Osteoblast (primary cell): Measurements from ENCODE around the gene SERP1. TPM values are rescaled to one million over a fixed set of nuclear protein-coding genes. Genes with fewer than 3 reads are reported as not detected.

ENCODE experiments used
- DNase-seq: peaks from one replicate; pipeline ENCODE4 v3.0.0; 2011; ENCODE audit warnings: low spot score, mixed read lengths; ENCODE audit not compliant: insufficient read length; ENCODE audit errors: missing footprints
- H2AFZ ChIP-seq: 2 replicates; pipeline ENCODE4 v1.6.0; 2011; ENCODE audit warnings: mild to moderate bottlenecking, low read length
- H3K27ac ChIP-seq: 2 replicates; pipeline ENCODE4 v1.5.1; 2011; ENCODE audit warnings: mild to moderate bottlenecking, low read depth, low read length, moderate library complexity
- H3K27me3 ChIP-seq: 2 replicates; pipeline ENCODE4 v1.6.0; 2012; ENCODE audit warnings: mild to moderate bottlenecking, control low read depth, inconsistent platforms, low read length, moderate library complexity; ENCODE audit not compliant: insufficient read depth
- H3K36me3 ChIP-seq: 2 replicates; pipeline ENCODE4 v1.5.1; 2011; ENCODE audit warnings: mild to moderate bottlenecking, low read length, control low read depth, moderate library complexity; ENCODE audit not compliant: insufficient read depth
- H3K4me1 ChIP-seq: 2 replicates; pipeline ENCODE4 v1.5.1; 2011; ENCODE audit warnings: mild to moderate bottlenecking, low read length, control low read depth, moderate library complexity; ENCODE audit not compliant: insufficient read depth
- H3K4me2 ChIP-seq: 2 replicates; pipeline ENCODE4 v1.6.0; 2011; ENCODE audit warnings: mild to moderate bottlenecking, low read length; ENCODE audit not compliant: insufficient read depth
- H3K4me3 ChIP-seq: fragments of 200-600 bp; sonication (generic); 3 replicates; pipeline ENCODE4 v1.5.1; 2012; ENCODE audit warnings: mild to moderate bottlenecking, low read length, inconsistent platforms; ENCODE audit not compliant: insufficient read depth
- H3K79me2 ChIP-seq: 2 replicates; pipeline ENCODE4 v1.6.0; 2012; ENCODE audit warnings: mild to moderate bottlenecking, low read length, control low read depth, inconsistent platforms; ENCODE audit not compliant: insufficient read depth
- H3K9me3 ChIP-seq: 2 replicates; pipeline ENCODE4 v1.5.1; 2011; ENCODE audit warnings: low read depth, low read length, control low read depth
- H4K20me1 ChIP-seq: 2 replicates; pipeline ENCODE4 v1.6.0; 2012; ENCODE audit warnings: mild to moderate bottlenecking, low read length, control low read depth; ENCODE audit not compliant: insufficient read depth
- CTCF ChIP-seq: IDR thresholded peaks from 2 replicates; pipeline ENCODE4 v1.5.1; 2011; ENCODE audit warnings: mild to moderate bottlenecking, low read depth, low read length, moderate library complexity; ENCODE audit errors: extremely low read depth
- total RNA-seq: library from RNA; depleted of rRNA; stranded (reverse); fragments of >200 nt; gene quantifications from 2 replicates; pipeline ENCODE4 v1.2.3, GENCODE V29; 2012

SERP1 gene
- total RNA-seq, 1 donor = 124 TPM

- no peaks in the 10 kb centered on the region for H3K9me3 ChIP-seq
- H3K4me3 ChIP-seq = no peak overlapping the region
- peaks cover 24% of the 10 kb centered on the region for H3K36me3 ChIP-seq
- H3K27me3 ChIP-seq = no peaks in the 10 kb centered on the region
- peaks cover 42% of the 10 kb centered on the region for H3K79me2 ChIP-seq
- TF ChIP-seq CTCF = no peak
- no peak overlapping the region for H3K4me2 ChIP-seq
- DNase-seq = no peak
- no peak overlapping the region for H2AFZ ChIP-seq
- no peak overlapping the region for H3K27ac ChIP-seq
- peaks cover 26% of the 10 kb centered on the region for H4K20me1 ChIP-seq
- peaks cover 17% of the 10 kb centered on the region for H3K4me1 ChIP-seq
These were observed 5.3 kb downstream of the SERP1 start for GRCh38 chr3:150540991-150541390.

- H4K20me1 ChIP-seq = peaks cover 23% of the 10 kb centered on the region
- TF ChIP-seq CTCF = no peak
- H3K4me1 ChIP-seq = peaks cover 17% of the 10 kb centered on the region
- no peak overlapping the region for H3K4me2 ChIP-seq
- H3K36me3 ChIP-seq = peaks cover 24% of the 10 kb centered on the region
- H3K4me3 ChIP-seq = no peak overlapping the region
- H2AFZ ChIP-seq = no peak overlapping the region
- H3K27me3 ChIP-seq = no peaks in the 10 kb centered on the region
- no peak overlapping the region for H3K27ac ChIP-seq
- no peaks in the 10 kb centered on the region for H3K9me3 ChIP-seq
- DNase-seq = no peak
- H3K79me2 ChIP-seq = peaks cover 35% of the 10 kb centered on the region
These were observed 6.0 kb downstream of the SERP1 start for GRCh38 chr3:150540297-150540696.

GRCh38 chr3:150538324-150539208 lies 7.7 kb downstream of the SERP1 start:
- TF ChIP-seq CTCF = no peak
- no peak overlapping the region for H3K4me2 ChIP-seq
- no peak overlapping the region for H3K4me3 ChIP-seq
- no peaks in the 10 kb centered on the region for H3K27me3 ChIP-seq
- H2AFZ ChIP-seq = no peak overlapping the region
- peaks cover 19% of the 10 kb centered on the region for H3K36me3 ChIP-seq
- H3K4me1 ChIP-seq = peaks cover 3% of the 10 kb centered on the region
- no peak overlapping the region for H3K27ac ChIP-seq
- no peak for DNase-seq
- no peaks in the 10 kb centered on the region for H3K9me3 ChIP-seq
- peaks cover 18% of the 10 kb centered on the region for H3K79me2 ChIP-seq
- H4K20me1 ChIP-seq = peaks cover 10% of the 10 kb centered on the region

GRCh38 chr3:150535204-150535603 lies 11.1 kb downstream of the SERP1 start:
- Histone ChIP-seq H3K79me2 (no peaks in the 10 kb centered on the region), H4K20me1 (no peaks in the 10 kb centered on the region), H3K27me3 (no peaks in the 10 kb centered on the region), H3K4me1 (no peaks in the 10 kb centered on the region), H2AFZ (no peak overlapping the region), H3K4me2 (no peak overlapping the region), H3K4me3 (no peak overlapping the region), H3K36me3 (no peaks in the 10 kb centered on the region), H3K9me3 (no peaks in the 10 kb centered on the region), H3K27ac (no peak overlapping the region)
- no peak for TF ChIP-seq CTCF
- DNase-seq = no peak
